ENCODE results near the gene PLEK.
A peak's percentile ranks its signal among the peaks of the same experiment; 100 is the strongest.
"Not testable (repeated sequence)": the region's sequence is repeated elsewhere in the genome, so short reads cannot be mapped to it uniquely, and the experiment has no call there.

PLEK gene

DNA sequence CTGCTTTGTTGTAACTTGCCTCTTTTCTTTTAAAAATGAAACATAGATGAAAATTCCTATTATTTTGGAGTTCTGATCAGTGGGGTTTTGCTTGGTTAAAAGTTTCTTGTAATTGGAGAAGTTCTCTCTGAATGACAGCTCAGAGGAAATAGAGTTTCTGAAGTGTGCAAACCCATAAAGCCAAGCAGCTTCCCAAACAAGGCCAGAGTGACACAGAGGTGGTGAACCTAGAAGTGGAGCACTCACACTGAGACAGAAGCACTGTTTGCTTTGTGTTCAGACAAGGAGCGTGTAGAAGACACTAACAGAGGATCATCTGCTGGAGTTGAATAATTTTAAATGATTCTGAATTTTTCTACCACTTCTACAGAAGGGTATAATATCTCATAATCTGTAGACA is 52.8 kb downstream of the PLEK start:
- no peak for DNase-seq (ENCODE audit: low read depth)

DNA sequence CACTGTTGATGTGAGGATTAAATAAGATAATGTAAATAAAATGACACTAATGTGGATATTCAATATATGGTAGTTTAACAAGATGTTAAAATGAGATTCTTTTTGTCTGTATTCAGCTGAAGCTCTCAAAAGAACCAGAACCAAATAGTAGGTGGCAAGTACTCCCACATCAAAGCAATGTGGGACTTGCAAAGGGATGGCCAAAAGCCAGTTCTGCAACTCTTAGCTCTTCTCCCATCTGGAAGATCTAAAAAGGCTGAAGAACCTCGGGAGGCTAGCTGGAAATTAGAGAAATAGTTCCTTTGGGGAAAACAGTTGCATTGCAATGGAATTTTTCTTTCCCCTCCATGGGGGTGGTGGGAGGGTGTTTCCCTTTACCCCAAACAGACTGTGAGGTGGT is 53.3 kb downstream of the PLEK start:
- no peak for DNase-seq (ENCODE audit: low read depth)

DNA sequence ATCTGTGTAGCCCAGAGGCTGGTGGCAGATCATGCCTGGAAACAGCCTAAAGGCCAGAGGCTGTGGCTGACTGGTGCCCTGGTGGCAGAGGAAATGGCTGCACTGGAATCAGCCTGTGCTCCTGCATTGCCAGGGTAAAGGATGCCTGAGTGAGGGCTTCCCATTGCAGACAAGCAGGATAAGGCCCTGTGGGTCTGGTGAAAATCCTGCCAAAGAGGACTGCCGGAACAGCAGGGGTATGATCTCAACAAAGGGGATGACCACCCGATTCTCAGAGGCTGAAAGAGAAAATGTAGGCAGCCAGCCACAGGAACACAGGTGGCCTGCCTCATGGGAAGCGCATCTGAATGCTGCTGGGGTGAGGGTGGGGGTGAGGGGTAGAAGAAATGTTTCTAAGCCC is 53.8 kb downstream of the PLEK start:
- DNase-seq (ENCODE audit: low read depth): no peak

DNA sequence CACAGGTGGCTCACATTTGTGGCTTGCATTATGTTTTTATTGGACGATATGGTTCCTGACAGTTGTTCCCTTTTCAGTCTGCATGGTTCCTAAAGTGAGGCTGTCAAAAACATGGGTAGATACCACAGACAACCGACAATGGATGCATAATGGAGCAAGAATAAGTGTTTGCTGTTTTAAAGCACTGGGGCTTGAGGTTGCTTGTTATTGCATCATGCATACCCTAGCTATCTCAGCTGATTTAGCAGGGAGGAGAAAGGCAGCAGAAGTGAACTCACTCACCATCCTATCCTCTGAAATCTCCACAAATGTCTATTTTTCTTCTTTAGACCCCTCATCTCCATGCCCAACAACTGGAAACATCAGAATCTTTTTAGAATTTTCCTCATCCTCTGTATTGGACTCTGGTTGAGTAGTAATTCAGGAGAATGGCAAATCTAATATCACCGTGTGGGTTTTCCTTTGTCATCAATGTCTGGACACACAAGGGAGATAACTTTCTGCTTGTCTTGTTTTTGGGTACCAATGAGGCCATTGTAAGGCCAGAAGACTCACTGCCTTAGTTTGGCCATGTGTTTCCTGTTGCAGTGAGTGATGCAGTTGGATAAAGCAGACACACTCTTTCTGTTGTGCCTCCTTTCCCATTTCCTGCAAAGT is 55.3 kb downstream of the PLEK start:
- no peak for DNase-seq (ENCODE audit: low read depth)

DNA sequence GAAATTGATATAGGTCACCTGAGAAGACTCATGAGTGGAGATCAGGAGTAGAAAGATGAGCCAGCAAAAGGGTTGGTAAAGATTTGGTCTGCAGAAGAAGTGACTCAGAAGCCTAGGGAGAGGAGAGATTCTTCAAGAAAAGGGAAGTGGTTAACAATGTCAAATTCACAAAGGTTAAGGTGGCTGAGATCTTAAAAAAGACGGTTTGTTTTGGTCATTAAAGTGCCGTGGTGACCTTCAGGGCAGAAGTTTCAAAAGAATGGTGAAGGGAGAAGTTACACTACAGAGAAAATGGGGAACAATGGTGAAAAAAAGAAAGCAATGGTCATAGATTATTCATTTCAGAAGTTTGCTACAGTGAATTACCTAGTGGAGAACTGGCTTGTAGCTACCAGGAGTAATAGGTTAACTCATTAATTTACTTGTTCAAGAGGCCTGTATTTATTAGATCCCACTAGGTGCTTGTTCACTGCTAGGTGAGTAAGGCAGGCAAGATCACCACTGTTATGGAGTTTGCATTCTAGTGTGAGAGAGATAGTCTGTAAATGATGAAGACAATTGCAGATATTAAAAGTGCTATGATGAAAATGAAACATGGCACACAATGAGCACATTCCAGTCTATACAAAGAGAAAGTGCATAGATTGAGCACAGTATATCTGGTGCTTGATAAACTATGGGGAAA is 59.0 kb downstream of the PLEK start:
- peak; percentile 31 for DNase-seq (ENCODE audit: low read depth)

DNA sequence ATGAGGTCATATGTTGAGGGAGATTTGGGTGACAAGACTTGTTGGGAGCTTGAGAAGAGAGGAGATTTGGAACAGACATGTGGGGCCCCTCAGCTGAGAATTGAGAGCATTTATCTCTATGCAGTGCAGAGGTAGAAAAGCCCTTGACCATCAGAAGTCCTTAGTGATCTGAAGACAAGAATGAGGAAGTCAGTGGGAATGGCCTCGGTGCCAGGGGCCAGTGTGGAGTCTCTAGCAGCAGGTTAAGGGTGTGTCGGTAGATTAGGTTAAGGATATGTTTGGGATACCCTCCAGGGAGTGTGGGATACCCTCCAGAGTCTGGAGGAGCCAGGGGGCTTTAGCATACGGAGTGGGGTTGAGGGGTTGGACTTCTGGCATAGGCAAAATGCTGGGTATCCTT is 60.4 kb downstream of the PLEK start:
- DNase-seq (ENCODE audit: low read depth): no peak

DNA sequence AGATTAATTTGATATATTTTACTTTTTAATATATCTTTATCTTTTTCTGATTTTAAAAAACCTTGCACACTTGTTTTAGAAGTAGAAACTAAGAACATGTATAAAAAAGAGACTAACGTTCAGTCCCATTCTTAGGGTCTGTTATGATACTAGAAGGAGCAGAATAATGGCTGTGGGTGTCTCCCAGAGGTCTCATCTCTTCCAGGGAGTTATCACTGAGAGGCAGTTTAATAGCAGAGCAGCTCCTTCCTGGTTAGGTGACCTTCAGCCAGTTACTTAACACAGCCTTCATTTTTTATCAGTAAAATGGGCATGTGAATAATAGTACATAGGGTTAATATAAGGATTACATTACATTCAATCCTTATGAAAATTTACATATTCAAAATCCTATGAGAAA is 61.4 kb downstream of the PLEK start:
- no peak for DNase-seq (ENCODE audit: low read depth)

DNA sequence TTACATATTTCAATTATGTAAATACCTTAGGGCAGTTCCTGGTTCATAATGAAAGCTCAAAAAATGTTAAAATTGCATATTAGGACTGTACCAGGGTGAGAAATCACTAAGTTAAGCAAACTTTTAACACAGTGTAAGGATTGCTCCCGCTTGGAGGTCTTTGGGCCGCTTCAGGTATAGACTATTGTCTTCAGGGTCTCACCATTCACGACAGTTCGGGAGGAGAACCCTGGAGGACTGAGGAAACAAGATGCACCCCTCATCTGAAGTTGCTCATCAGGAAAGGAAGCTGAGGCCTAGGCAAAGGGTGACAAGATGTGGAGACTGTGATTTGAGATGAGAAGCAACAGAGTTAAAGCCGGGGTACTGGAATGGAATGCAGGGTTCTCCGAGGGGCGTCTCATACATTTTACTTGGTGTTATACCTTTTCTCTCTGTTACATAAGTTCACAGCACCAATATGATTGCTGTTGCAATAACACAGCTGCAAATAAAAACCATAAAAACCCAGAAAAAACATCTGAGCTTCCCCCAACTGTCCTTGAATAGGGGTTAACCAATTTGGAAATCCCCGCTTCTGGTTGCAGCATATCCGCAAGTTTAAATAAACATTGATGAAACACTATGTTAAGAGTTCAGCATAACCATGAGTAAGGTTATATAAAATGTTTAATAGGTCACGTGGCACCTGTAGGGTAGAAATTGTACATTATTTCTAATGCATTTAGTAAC is 61.9 kb downstream of the PLEK start:
- DNase-seq (ENCODE audit: low read depth): peak; percentile 65

DNA sequence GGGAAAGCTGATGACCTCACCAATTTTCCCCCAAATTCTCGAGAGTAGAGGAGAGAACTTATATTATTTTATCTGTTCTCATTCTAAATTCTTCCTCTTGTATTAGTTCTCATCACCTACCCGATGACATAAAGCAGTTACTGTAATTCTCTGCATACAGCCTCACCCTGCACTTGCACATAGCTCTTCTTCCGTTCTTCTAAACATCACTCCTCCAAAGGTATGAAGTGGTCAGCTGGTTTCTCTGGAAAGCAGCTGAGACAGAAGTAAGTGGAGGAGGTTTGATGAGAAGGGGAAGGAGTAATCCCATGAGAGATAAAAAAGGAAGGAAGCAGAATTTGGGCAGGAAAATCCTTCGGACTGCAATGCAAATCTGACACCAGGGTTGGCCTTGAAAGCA is 63.0 kb downstream of the PLEK start:
- no peak for DNase-seq (ENCODE audit: low read depth)

DNA sequence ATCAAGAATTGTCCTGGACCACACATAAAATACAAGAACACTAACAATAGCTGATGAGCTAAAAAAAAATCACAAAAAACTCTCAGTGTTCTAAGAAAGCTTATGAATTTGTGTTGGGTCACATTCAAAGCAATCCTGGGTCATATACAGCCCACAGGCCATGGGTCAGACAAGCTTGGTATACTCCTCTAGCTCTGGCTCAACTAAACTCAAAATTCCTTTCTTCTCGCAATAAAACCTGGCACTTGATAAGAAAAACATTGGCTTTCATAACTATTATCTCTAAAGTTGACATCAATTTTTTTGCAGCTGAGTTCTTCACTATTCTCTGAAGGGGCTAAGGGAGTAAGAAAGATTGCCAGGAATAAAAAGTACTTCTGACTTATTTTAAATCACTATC is 63.7 kb downstream of the PLEK start:
- DNase-seq (ENCODE audit: low read depth): no peak

DNA sequence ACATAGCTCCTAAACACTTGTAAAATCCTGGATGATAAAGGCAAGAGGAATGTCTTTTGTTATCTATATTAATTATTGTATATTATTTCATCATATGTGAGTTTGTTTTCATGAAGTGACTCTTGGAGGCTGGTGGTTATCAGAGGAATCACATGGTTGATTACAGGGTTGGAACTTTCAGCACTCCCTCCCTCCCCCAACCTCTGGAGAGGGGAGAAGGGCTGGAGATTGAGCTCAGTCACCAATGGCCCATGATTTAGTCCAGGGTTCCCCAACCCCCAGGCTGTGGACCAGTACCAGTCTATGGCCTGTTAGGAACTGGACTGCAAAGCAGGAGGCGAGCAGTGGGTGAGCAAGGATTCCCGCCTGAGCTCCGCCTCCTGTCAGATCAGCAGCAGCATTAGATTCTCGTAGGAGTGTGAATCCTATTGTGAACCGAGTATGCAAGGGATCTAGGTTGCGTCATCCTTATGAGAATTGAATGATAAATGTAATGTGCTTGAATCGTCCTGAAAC is 64.3 kb downstream of the PLEK start:
- peak; percentile 14 for DNase-seq (ENCODE audit: low read depth)

DNA sequence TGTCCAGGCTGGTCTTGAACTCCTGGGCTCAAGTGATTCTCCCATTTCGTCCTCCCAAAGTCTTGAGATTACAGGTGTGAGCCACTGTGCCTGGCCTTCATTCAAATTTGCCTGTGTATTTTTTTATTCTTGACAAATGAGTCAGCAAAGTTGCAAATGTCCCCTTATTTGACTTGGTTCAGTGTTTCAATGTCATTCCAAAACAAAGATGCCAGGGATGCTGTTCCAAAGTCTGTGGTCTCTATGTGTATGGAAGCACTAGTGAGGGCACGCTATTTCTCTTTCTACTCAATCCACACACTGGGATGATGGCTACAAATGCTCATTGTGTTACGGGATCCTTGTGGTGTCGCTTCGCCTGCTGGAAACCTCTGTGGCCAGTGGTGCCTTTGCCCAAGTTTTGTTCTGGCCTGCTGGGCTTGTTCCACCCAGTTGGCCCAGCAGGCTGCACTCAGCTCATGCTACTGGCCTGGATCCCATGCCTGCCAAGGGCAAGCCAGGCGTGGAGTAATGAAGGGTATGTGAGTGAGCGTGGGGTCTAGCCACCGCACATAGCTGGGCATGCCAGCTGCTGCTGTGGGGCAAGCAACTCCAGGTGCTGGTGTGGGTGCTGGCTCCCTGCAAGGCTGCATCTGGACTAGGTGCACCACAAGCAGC is 66.4 kb downstream of the PLEK start:
- no peak for DNase-seq (ENCODE audit: low read depth)

DNA sequence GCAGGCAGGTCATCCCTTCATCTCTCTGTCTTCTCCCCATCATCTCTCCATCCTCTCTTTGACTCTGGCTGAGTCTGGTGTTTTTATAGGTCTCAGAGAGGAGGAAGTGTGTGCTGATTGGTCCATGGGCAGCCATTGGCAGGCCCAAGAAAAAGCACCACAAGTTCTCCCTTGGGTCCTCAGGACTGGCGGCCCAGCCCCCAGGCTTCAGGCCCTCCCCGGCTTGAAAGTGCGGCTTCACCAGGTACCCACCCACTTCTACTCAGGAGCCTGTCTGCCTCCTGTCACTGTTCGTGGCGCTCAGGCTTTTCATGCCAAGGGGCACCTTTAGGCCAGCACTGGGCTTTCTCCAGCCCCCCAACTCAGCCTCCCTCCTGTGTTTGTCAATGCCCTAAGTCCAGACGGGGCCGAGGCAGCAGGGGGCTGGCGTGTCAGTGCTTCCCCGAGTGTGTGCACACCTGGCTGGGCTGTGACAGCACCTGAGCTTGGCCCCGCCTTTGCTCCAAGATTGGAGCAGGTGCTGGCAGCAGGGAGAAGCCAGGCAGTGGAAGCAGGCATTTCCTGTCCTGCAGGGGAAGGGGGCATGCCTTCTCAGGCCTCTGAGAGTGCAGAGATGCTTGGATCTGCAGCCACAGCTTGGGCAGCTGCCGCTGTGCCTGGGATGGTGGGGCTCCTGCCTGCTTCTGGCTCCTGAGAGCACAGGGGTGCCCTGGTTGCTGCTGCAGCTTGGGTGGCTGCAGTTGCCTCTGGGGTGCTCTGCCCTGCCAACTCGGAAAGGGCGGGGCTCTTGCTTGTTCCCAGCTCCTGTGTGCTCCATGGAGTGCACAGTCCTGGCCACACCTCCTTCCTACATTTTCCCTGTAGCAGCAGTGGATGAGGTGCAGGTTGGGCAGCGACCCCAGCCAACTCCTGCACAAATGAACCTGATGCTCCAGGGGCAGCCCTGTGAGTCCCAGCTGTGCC is 67.9 kb downstream of the PLEK start:
- no peak for DNase-seq (ENCODE audit: low read depth)

DNA sequence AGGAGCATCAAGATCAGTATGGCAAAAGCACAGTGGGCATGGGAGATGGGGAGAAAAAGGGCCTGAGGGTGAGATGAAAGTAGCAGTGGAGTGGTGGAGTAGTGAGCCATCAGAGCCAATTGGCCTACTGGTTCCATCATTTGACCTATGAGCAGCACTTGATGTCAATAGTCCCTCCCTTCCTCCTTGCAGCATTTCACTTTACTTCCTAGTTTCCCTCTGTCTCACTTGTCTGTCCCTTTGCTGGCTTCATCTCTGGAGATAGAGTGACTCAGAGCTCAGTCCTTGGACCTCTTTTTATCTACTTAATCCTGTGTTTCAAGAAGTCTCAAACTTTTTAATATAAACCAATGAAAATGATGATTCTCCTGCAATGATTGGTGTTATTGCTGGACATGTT is 69.9 kb downstream of the PLEK start:
- DNase-seq (ENCODE audit: low read depth): no peak

DNA sequence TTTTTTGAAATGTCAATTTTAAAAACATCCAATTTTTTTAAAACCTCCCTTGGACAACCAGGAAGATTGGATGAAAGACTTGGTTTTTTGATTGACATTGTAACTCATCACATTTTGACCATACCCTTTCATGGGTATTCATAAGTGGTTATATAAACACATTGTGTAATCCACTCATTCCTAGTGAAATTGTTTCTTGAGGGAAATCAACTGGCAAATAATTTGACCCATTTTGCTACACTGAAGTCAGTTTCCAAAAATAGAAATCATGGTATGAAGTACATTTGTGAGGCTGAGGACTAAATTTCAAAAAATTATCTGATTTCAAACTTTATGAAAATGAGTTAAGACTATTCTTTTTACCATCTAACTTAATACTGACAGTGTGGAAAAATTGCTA is 70.5 kb downstream of the PLEK start:
- no peak for DNase-seq (ENCODE audit: low read depth)

DNA sequence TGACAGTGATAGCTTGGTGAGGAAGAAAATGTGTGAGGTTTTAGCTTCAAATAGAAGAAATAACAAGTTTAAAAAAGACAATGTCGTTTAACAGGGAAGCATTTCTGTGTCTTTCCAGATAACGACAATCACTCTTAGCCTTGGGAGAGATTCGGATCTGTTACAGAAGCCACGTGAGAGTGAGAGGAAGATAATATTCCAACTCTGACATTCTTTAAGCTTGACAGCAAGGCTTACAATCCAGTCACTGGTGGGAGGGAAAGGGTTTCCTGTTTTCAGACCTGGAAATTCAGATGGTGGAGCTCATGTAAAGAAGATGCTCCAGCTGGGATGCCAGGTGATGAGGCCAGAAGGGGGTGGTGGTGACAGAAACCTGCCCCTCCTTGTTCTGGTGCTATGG is 71.2 kb downstream of the PLEK start:
- no peak for DNase-seq (ENCODE audit: low read depth)

DNA sequence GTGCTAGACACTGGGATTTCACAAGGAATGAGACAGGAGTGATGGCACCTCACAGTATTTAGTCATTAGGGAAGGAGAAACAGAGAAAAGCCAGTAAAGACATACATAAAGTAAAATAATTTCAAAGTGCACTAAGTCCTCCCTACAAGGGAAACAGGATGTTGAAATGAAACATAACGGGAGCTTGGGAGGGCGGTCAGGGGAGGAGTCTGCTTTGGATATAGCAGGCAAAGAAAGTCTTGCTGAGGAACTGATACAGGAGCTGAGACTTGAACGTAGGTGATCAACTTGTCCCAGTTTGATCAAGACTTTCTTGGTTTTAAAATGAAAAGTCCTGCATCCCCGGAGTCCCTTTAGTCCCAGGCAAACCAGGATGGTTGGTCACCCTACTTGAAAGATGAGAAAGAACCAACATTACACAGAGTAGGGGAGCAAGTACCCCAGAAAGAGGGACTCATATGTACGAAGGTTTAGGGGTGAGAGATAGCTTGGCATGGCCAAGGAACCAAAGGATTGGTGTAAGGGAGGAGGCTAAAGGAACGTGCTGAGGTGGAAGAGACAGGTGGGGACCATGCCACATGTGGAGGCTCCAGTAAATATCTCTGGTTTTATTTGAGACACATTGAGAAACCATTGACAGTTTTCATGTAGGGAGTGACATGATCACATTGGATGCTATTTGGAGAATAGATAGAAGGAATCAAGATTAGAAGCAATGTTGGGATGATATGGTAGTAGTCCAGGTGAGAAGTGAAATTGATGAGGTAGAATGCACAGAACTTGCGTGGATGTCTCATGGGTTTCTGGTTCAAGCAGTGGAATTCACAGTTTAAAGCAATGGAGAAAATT is 73.6 kb downstream of the PLEK start:
- DNase-seq (ENCODE audit: low read depth): no peak

DNA sequence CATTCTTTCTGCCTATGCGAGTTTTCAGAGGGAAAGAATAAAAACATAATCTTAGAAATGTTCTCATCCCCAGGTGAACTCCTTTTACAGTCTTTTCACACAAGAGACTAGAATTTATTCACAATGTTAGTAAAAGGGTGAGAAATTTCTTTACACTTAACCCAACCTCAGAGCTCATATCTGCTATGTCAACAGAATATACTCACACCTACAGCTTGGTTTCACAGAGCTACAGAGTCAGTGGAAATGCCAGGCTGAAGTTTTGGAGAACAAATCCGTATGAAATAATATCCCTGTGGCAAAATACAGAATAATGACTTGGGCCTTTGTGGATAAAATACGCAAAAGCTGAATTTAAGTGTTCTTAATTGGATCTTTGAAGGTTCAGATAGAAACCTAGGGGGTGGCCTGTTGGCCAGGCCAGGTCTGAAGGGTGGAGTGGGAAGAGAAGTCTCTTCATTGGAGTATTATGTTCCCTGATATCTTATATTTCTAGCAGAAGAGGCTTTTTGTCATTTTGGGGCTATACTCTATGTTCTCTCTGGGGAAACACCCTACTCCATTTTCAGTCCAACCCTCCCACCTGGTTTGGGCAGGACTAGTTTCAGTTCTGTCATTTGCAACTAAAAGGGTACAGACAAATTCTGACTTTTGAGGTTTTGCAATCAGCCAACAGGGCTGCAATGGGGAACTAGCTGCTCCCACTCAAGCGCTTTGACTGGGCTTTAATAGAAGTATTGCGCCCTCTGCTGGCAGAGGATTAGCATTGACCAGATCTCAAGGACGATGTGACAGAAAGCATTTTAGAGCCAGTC is 76.3 kb downstream of the PLEK start:
- DNase-seq (ENCODE audit: low read depth): peak; percentile 91

DNA sequence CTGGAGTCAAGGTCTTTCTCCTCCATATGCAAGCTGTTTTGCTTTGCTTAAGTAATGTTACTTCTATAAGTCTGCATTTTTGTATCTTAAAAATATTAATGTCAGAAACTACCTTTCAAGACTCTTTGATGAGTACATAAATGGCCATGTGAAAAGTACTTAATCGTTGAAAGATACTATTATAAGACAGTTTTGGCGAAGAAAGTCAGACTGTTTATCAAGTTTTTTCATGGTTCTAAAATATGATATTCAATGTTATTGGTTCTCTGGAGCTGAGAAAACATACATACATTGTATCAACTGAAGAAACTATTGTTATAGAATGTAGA is 76.9 kb downstream of the PLEK start:
- DNase-seq (ENCODE audit: low read depth): no peak

DNA sequence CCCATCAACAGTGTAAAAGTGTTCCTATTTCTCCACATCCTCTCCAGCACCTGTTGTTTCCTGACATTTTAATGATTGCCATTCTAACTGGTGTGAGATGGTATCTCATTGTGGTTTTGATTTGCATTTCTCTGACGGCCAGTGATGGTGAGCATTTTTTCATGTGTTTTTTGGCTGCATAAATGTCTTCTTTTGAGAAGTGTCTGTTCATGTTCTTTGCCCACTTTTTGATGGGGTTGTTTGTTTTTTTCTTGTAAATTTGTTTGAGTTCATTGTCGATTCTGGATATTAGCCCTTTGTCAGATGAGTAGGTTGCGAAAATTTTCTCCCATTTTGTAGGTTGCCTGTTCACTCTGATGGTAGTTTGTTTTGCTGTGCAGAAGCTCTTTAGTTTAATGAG is 81.3 kb downstream of the PLEK start:
- DNase-seq (ENCODE audit: low read depth): not testable (repeated sequence)
